Suppressor macrophage treated with lipopolysaccharide for 1 hour (primary cell): ENCODE data around the gene NUTF2.
"Not testable (repeated sequence)": the region's sequence is repeated elsewhere in the genome, so short reads cannot be mapped to it uniquely, and the experiment has no call there.

Experiments used
- DNase-seq, 3 donors: peaks; one replicate each; pipeline ENCODE4 v3.0.0-alpha.2; 2020 to 2022

The NUTF2 gene

DNA sequence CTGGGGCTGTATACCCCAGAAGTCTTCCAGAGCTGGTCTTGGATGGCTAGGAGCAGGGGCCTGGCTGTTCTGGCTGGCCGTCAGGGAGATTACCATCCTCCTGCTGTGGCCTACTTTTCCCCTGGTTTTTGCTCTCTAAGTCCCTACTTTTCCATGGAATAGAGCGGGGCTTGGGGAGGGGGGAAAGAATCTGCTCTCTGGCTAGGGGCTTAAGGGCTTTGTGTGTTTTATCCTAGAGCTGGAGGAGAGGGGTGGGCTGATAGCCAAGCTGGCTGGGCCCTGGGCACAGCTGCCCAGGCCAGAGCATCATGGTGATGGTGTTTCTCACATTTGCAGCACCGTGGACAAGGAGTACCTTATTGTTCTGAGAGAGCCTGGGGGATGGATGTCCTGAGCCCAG lies 41.6 kb downstream of the NUTF2 start:
- no peak for DNase-seq

GRCh38 chr16:67892375-67892774 lies 45.6 kb downstream of the NUTF2 start:
- no peak for DNase-seq

DNA sequence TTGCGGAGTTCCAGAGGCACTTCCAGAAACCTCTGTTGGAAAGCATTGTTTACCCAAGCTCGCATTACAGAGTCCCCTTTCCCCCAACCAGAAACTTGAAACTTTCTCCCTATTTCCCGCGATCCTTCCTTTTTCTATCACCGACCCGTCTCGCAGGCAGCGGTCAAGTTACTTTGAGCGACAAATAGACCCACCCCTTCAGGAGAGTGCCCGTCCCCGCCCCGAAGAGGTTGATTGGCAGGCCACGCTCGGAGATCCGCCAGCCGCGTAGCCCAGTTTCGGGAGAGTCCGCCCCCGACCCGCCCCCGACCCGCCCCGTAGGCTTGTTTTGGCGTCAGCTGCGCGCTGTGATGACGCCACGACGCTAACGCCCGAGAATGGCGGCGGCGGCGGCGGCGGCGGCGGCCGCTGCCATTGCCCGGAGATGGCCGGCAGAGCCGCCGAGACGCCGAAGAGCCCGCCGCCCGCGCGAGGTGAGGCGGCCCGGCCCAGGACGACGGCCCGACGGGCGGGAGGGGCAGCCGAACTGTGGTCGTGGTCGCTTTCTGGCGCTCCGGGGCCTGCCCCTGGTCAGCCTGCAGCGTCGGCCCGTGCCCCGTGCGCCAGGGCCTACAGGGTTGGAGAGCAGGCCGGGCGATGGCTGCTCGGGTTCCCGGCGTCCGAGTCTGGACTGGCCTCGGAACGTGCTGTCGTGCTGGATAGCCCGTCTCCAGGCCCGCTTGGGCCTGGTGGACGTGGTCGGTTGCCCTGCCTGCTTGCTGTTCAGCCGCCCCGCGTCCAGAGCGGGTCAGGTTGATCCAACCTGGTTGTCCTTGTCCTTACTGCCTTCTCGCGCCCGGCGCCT lies 46.4 kb downstream of the NUTF2 start, which contains the start of gene PSKH1:
TSS of gene PSKH1 (plus strand) at position 356 of the 844 bp plus-strand sequence. CDS start 15,496 bp downstream, outside the sequence.
- peak; percentile 97 to 99 (median 99) for DNase-seq

DNA sequence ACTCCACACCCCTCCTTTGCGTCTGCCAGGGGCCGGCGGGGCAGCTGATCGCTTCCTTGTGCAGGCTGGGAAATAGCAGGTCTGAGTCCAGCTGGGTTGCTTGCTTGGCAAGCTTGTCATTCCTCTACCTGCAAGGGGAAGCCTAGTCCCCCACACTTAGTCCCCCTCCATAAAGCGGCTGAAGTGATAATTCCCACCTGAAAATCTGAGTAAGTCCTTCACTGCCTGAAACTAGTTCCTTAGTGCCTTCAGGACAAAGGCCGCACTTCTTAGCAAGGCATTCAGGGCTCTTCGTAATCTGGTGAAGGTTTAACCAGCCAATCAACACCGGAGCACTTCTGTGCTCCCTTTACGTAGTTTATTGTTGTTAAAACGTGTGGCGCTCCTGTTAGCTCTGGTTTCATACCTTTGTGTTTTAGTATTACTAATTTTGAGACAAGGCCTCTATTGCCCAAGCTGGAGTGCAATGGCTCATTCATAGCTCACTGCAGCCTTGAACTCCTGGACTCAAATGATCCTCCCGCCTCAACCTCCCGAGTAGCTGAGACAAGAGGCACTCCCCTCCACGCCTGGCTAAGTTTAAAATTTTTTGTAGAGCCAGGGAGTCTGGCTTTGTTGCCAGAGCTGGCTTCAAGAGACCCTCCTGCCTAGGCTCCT lies 47.1 kb downstream of the NUTF2 start:
- peak in 2 of 3 donors; percentile 2 to 28 for DNase-seq

DNA sequence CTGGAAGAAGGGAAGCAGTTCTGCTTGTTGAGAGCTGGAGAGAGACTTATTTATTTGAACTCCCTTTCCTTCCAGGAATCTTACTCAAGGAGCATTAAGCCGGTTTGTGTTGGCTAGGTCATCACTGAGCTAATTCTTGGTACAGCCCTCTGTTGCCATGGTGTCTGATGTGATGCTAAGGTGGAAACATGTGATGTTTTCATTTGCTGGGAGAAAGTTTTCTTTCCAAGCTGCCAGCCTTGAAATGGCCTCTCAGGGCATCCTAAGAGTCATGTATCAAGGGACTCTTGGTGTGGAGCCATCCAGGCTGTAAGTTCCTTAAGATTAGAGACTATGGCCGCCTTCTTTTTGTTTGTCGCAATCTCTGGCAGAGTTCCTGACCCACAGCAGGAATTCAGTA lies 50.5 kb downstream of the NUTF2 start:
- DNase-seq = no peak

DNA sequence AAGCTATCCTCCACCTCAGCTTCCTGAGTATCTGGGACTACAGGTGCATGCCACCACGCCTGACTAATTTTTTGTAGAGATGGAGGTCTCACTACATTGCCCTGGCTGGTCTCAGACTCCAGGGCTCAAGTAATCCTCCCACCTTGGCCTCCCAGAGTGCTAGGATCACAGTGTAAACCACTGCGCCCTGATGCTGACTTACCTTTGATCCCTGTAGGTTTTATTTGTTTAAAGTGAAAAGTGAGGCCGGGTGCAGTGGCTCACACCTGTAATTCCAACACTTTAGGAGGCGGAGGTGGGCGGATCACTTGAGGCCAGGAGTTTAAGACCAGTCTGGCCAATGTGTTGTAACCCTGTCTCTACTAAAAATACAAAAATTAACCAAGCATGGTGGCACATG lies 55.0 kb downstream of the NUTF2 start:
- no peak for DNase-seq

- no peak for DNase-seq
These were observed 56.1 kb downstream of the NUTF2 start for GRCh38 chr16:67902831-67903230.

- DNase-seq = no peak
These were observed 60.9 kb downstream of the NUTF2 start for GRCh38 chr16:67907397-67908180.

DNA sequence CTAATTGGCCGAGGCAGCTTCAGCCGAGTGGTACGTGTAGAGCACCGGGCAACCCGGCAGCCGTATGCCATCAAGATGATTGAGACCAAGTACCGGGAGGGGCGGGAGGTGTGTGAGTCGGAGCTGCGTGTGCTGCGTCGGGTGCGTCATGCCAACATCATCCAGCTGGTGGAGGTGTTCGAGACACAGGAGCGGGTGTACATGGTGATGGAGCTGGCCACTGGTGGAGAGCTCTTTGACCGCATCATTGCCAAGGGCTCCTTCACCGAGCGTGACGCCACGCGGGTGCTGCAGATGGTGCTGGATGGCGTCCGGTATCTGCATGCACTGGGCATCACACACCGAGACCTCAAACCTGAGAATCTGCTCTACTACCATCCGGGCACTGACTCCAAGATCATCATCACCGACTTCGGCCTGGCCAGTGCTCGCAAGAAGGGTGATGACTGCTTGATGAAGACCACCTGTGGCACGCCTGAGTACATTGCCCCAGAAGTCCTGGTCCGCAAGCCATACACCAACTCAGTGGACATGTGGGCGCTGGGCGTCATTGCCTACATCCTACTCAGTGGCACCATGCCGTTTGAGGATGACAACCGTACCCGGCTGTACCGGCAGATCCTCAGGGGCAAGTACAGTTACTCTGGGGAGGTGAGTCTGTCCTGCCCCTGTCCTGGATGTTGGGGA lies 62.5 kb downstream of the NUTF2 start:
- DNase-seq = no peak

- no peak for DNase-seq
These were observed 63.4 kb downstream of the NUTF2 start for GRCh38 chr16:67910158-67910557.

- no peak for DNase-seq
These were observed 68.2 kb downstream of the NUTF2 start for GRCh38 chr16:67914758-67915495.

DNA sequence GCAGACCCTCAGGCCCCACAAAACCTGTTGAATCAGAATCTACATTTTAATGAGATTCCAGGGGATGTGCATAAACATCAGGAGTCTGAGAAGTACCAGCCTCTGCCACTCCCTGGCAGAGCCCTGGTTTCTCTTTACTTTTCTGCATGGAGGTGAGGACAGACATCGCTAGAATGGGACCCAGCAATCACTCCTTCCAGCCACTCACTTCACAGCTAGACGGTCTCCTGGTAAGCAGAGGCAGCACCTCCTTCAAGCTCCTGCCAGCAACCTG lies 68.7 kb downstream of the NUTF2 start:
- DNase-seq = not testable (repeated sequence)

- DNase-seq = no peak
These were observed 69.3 kb downstream of the NUTF2 start for GRCh38 chr16:67915831-67916723.

GRCh38 chr16:67917140-67917851 lies 70.6 kb downstream of the NUTF2 start:
- DNase-seq = no peak

GRCh38 chr16:67917852-67918236 lies 71.1 kb downstream of the NUTF2 start:
- DNase-seq = peak; percentile 58 to 73 (median 71)

- peak in 1 of 3 donors; percentile 3 for DNase-seq
These were observed 73.0 kb downstream of the NUTF2 start for GRCh38 chr16:67919622-67920221.
